DOHH2 (cell line): ENCODE data around the gene ATL3.

Source experiments
- EZH2phosphoT487 ChIP-seq: fragments of 200-600 bp; sonication (generic); IDR thresholded peaks from 2 replicates; pipeline ENCODE4 v1.6.1; 2017; ENCODE audit warnings: borderline replicate concordance, mild to moderate bottlenecking, antibody characterized with exemption, low read length, moderate library complexity, mixed read lengths
- TF ChIP-seq, protein P1 (sequence below): fragments of 200-600 bp; sonication (generic); IDR thresholded peaks from one replicate; pipeline ENCODE4 v1.5.1; 2014; ENCODE audit warnings: antibody characterized with exemption, mild to moderate bottlenecking, low read depth, low read length; ENCODE audit not compliant: poor library complexity, severe bottlenecking

DNA sequence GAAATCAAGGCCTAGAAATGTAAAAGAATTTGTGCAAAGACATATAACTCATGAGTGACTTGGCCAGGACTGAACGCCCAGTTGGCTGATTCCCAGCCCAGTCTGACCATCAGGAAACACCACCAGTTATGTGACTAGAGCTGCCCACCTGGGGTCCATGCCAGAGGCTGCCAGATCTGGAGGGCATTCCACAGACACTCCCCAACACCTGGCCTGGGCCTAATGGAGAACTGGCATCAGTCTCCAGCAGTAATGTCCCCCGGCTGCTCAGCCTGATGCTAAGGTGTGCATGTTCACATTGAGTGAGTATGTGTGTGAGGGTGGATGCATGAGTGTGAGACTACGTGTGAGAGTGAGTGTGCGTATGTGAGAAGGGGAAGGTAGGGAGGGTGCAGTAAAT, 72.6 kb downstream of the ATL3 start:
- TF ChIP-seq, protein P1, sequence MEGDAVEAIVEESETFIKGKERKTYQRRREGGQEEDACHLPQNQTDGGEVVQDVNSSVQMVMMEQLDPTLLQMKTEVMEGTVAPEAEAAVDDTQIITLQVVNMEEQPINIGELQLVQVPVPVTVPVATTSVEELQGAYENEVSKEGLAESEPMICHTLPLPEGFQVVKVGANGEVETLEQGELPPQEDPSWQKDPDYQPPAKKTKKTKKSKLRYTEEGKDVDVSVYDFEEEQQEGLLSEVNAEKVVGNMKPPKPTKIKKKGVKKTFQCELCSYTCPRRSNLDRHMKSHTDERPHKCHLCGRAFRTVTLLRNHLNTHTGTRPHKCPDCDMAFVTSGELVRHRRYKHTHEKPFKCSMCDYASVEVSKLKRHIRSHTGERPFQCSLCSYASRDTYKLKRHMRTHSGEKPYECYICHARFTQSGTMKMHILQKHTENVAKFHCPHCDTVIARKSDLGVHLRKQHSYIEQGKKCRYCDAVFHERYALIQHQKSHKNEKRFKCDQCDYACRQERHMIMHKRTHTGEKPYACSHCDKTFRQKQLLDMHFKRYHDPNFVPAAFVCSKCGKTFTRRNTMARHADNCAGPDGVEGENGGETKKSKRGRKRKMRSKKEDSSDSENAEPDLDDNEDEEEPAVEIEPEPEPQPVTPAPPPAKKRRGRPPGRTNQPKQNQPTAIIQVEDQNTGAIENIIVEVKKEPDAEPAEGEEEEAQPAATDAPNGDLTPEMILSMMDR = no peak
- no peak for TF ChIP-seq EZH2phosphoT487
